Esophagus (tissue), 2 donors: ENCODE results near the gene MLKL. TPM values are rescaled to one million over a fixed set of nuclear protein-coding genes. Genes with fewer than 3 reads are reported as not detected.
A peak's percentile ranks its signal among the peaks of the same experiment; 100 is the strongest.
"Not testable (repeated sequence)": the region's sequence is repeated elsewhere in the genome, so short reads cannot be mapped to it uniquely, and the experiment has no call there.

Source experiments
- H3K27ac ChIP-seq, 2 donors: one replicate each; pipeline ENCODE4 v1.5.1; 2013; ENCODE audit warnings: low read depth in 2 of 2, mild to moderate bottlenecking in 2 of 2, inconsistent platforms in 1 of 2, low read length in 1 of 2, moderate library complexity in 1 of 2
- H3K27me3 ChIP-seq, 2 donors: one replicate each; pipeline ENCODE4 v1.6.1; 2013; ENCODE audit warnings: low read length in 2 of 2, control low read depth in 1 of 2, mild to moderate bottlenecking in 1 of 2; ENCODE audit not compliant: insufficient read depth in 2 of 2, control insufficient read depth in 1 of 2
- H3K36me3 ChIP-seq, 2 donors: one replicate each; pipeline ENCODE4 v1.6.1; 2013; ENCODE audit warnings: low read length in 1 of 2; ENCODE audit not compliant: control insufficient read depth in 2 of 2, insufficient read depth in 2 of 2
- H3K4me1 ChIP-seq, 2 donors: one replicate each; pipeline ENCODE4 v1.6.1; 2013; ENCODE audit warnings: low read length in 1 of 2; ENCODE audit not compliant: control insufficient read depth in 2 of 2, insufficient read depth in 2 of 2
- H3K4me3 ChIP-seq, 2 donors: one replicate each; pipeline ENCODE4 v1.5.1; 2013; ENCODE audit warnings: low read length in 2 of 2, mild to moderate bottlenecking in 2 of 2, low read depth in 1 of 2, moderate library complexity in 1 of 2
- H3K9me3 ChIP-seq, 2 donors: one replicate each; pipeline ENCODE4 v1.6.1; 2013; ENCODE audit warnings: mild to moderate bottlenecking in 2 of 2, low read depth in 1 of 2, low read length in 1 of 2, moderate library complexity in 1 of 2; ENCODE audit not compliant: control insufficient read depth in 2 of 2, insufficient read depth in 1 of 2
- WGBS, 2 donors: extraction: QIAGEN DNeasy Blood & Tissue Kit; methylation state at CpG; one replicate each; pipeline ENCODE4 v1.1.7; 2013; 5-methylcytosine and 5-hydroxymethylcytosine counted together
- polyA plus RNA-seq, 2 donors: library from polyadenylated mRNA; stranded (reverse); fragments of 200-250 nt; gene quantifications; one replicate each; pipeline ENCODE4 v1.2.3, GENCODE V29; 2013
- donor health status: healthy with polysubstance abuse.
- donor health status: Bipolar disorder and iron deficiency.

The MLKL gene
- polyA plus RNA-seq, 2 donors = 12.3 to 18.7 TPM

DNA sequence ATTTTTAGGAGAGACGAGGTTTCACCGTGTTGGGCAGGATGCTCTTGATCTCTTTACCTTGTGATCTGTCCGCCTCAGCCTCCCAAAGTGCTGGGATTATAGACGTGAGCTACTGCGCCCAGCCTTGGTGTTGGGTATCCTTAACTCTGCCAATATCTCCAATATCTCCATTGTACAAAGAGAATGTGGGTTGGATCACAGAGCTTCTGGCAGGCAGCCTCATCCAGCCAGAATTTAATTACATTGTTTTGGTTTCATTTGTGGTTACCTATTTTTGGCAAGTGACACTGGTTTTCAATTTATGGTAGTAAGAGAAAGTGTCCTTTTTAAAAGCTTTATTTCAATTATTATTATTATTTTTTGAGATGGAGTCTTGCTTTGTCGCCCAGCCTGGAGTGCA lies 20.0 kb downstream of the MLKL start:
- no peak overlapping the region for H3K27ac ChIP-seq
- no peak overlapping the region for H3K4me3 ChIP-seq
- WGBS, 2 donors = 86 to 87% methylated on average over 6 of the region's 6 CpGs

GRCh38 chr16:74679983-74680382 lies 20.7 kb downstream of the MLKL start:
- Histone ChIP-seq H3K27ac (no peak overlapping the region), H3K27me3 (no peaks in the 10 kb centered on the region), H3K36me3 (peaks cover 7 to 20% of the 10 kb centered on the region in 2 donors), H3K9me3 (no peaks in the 10 kb centered on the region), H3K4me1 (no peaks in the 10 kb centered on the region), H3K4me3 (no peak overlapping the region)
- WGBS, 2 donors = 37 to 43% methylated on average over 2 of the region's 2 CpGs

More for the DNA sequence above, 20.0 kb downstream of the MLKL start:
- H3K36me3 ChIP-seq = peaks cover 7 to 18% of the 10 kb centered on the region in 2 donors
- H3K27me3 ChIP-seq = no peaks in the 10 kb centered on the region
- no peaks in the 10 kb centered on the region for H3K9me3 ChIP-seq
- no peaks in the 10 kb centered on the region for H3K4me1 ChIP-seq

GRCh38 chr16:74677868-74678267 lies 22.8 kb downstream of the MLKL start:
- no peak overlapping the region for H3K4me3 ChIP-seq
- WGBS, 2 donors = 93 to 97% methylated on average over 4 of the region's 4 CpGs
- H3K27me3 ChIP-seq = no peaks in the 10 kb centered on the region
- H3K36me3 ChIP-seq = peaks cover 7 to 21% of the 10 kb centered on the region in 2 donors
- no peaks in the 10 kb centered on the region for H3K9me3 ChIP-seq
- no peaks in the 10 kb centered on the region for H3K4me1 ChIP-seq
- H3K27ac ChIP-seq = no peak overlapping the region

- Histone ChIP-seq H3K27ac (no peak overlapping the region), H3K9me3 (no peaks in the 10 kb centered on the region), H3K27me3 (no peaks in the 10 kb centered on the region), H3K4me1 (no peaks in the 10 kb centered on the region), H3K36me3 (peaks cover 3 to 17% of the 10 kb centered on the region in 2 donors), H3K4me3 (no peak overlapping the region)
- WGBS, 2 donors = 83 to 89% methylated on average over 3 of the region's 3 CpGs
Observed at GRCh38 chr16:74673876-74674275, 26.8 kb downstream of the MLKL start.

DNA sequence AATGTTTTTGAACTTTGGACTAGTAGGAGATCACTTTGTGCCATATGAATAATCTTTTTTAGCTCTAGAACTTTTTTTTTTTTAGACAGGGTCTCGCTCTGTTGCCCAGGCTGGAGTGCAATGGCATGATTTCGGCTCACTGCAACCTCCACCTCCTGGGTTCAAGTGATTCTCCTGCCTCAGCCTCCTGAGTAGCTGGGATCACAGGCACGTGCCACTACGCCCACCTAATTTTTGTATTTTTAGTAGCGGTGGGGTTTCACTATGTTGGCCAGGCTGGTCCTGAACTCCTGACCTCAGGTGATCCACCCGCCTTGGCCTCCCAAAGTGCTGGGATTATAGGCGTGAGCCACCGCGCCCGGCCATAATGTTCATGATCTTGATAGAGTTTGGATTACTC lies 31.8 kb downstream of the MLKL start:
- not testable (repeated sequence) for H3K4me1 ChIP-seq, H3K27me3 ChIP-seq, H3K27ac ChIP-seq, H3K4me3 ChIP-seq, H3K9me3 ChIP-seq
- H3K36me3 ChIP-seq = peaks cover 3 to 10% of the 10 kb centered on the region in 2 donors
- 96 to 97% methylated on average over 10 of the region's 10 CpGs for WGBS, 2 donors

DNA sequence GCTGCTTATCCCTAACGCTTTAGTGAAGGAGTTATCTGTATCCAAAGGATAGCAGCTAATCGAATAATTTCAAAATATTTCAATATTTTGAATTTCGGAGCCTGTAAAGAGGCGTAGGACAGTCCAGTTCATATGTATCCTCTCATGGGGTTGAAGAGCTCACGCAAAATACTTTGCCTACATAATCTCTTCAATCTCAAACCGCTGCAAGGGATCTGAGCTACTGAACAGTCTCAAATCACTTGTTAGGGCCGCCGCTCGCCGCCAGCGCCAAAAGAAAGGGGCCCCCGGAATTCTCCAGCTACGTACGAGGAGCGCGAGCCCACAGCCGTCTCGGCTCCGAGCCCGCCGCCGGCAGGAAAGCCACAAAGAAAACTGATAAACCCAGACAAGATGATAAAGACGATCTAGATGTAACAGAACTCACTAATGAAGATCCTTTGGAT lies 33.4 kb downstream of the MLKL start:
- Histone ChIP-seq H3K36me3 (peaks cover 5 to 16% of the 10 kb centered on the region in 2 donors), H3K4me1 (no peaks in the 10 kb centered on the region), H3K4me3 (peak overlapping the region; percentile 38 to 74), H3K27me3 (no peaks in the 10 kb centered on the region), H3K27ac (peak overlapping the region; percentile 40 to 59), H3K9me3 (no peaks in the 10 kb centered on the region)
- 1% methylated on average over 23 of the region's 23 CpGs for WGBS, 2 donors

DNA sequence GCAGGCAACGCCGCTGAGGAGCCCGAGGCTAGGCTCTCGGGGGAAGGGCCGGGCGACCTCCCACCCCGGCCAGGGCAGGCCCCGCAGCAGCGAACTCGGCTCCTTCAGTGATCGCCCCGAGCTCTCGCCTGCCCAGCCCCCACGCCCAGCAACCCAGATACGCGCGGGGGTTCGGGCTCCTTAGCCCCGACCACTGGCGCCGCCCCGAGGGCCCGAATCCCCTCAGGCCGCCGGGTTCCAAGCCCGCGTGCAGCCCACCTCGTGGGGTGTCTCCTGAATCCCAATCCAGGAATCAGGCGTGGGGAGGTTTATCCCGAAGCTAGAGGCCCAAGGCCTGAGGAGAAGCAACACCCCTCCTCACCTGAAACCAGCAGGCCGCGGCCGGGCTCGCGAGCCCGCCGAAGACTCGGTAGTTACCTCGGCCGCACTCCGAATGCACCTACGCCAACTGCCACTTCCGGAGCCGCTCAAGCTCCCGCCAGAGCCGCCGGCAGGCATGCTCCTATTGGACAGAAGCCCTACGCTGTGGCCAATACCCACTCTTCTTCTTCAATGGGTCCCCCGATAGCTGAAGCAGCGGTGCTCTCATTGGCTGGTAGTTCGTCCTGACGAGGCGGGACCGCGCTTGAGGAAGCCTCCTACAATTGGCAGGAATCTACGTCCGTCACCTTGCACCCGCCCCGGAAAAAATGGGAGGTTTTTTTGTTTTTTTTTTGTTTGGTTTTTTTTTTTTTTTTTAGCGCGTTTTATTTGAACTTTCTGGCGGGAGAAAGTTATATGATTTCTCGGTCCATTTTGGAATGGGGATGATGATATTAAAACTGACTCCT lies 34.0 kb downstream of the MLKL start, which contains the start of gene RFWD3:
RFWD3 (minus strand) TSS at position 453 of the 830 bp plus-strand sequence. CDS start 5,428 bp downstream, outside the sequence.
- H3K4me1 ChIP-seq = no peaks in the 10 kb centered on the region
- WGBS, 2 donors = 0 to 1% methylated on average over 63 of the region's 63 CpGs
- H3K4me3 ChIP-seq = peak within 1 kb of the TSS; percentile 74 to 97
- peak within 1 kb of the TSS; percentile 89 to 92 for H3K27ac ChIP-seq
- H3K27me3 ChIP-seq = no peaks in the 10 kb centered on the region
- no peaks in the 10 kb centered on the region for H3K9me3 ChIP-seq
- peaks cover 5 to 12% of the 10 kb centered on the region in 2 donors for H3K36me3 ChIP-seq

GRCh38 chr16:74666010-74666421 lies 34.6 kb downstream of the MLKL start:
- Histone ChIP-seq H3K36me3 (peaks cover 5 to 14% of the 10 kb centered on the region in 2 donors), H3K27me3 (no peaks in the 10 kb centered on the region), H3K4me1 (peaks cover 0 to 2% of the 10 kb centered on the region in 2 donors), H3K9me3 (no peaks in the 10 kb centered on the region), H3K4me3 (peak overlapping the region; percentile 74 to 97), H3K27ac (peak overlapping the region; percentile 89 to 92)
- WGBS, 2 donors = 5 to 6% methylated on average over 8 of the region's 8 CpGs

DNA sequence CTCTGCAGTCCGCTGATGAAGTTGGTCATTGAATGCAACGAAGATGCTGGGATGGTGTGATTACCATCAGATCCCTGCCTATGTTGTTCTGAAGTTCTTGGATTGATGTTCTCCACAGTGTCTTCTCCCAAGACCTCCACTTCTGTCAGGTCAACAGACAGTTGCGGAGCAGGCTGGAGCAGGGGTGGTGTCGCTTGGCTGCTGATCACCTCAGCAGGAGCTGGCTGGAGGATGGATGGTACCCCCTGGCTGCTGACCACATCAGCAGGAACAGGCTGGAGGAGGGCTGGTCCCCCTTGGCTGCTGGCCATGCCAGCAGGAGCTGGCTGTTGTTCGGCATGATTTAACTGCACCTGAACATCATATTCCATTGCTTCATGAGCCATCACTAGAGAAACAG lies 39.6 kb downstream of the MLKL start:
- no peak overlapping the region for H3K27ac ChIP-seq
- H3K27me3 ChIP-seq = no peaks in the 10 kb centered on the region
- no peak overlapping the region for H3K4me3 ChIP-seq
- peaks cover 0 to 3% of the 10 kb centered on the region in 2 donors for H3K4me1 ChIP-seq
- H3K36me3 ChIP-seq = peaks cover 11 to 23% of the 10 kb centered on the region in 2 donors
- WGBS, 2 donors = 88 to 91% methylated on average over 5 of the region's 5 CpGs
- H3K9me3 ChIP-seq = no peaks in the 10 kb centered on the region
